GM13977 (cell line): ENCODE results near the gene TFPT.

Source experiments
- DNase-seq: peaks from one replicate; pipeline ENCODE4 v3.0.0; 2012; ENCODE audit warnings: low spot score
- CTCF ChIP-seq: IDR thresholded peaks from 2 replicates; pipeline ENCODE4 v1.5.1; 2012; ENCODE audit warnings: mild to moderate bottlenecking, control low read depth; ENCODE audit not compliant: insufficient read depth; ENCODE audit errors: extremely low read depth, missing control alignments
- in situ Hi-C: fragments of 300-500 bp; cut with MboI; formaldehyde crosslinking; loops from one replicate; pipeline ENCODE4 v1.12.0; 2022; ENCODE audit warnings: low sequenced_read_pairs, low pct_unique_long_range_greater_than_20kb, mixed read lengths, inconsistent platforms; ENCODE audit not compliant: unreplicated experiment

TFPT gene

GRCh38 chr19:54062643-54063042, 52.8 kb downstream of the TFPT start:
- in situ Hi-C loops = no loop called here
- peak; percentile 2 for DNase-seq
- TF ChIP-seq CTCF = no peak
